H9 (cell line): Measurements from ENCODE around the gene IGSF9. TPM values are rescaled to one million over a fixed set of nuclear protein-coding genes. Genes with fewer than 3 reads are reported as not detected.

Experiments used
- DNase-seq: peaks from one replicate; pipeline ENCODE4 v3.0.0-alpha.2; 2017
- H2AFZ ChIP-seq: one replicate; pipeline ENCODE4 v1.6.1; 2013; ENCODE audit warnings: mild to moderate bottlenecking, low read length, control low read depth, moderate library complexity
- H2AK5ac ChIP-seq: 2 replicates; pipeline ENCODE4 v1.6.1; 2013; ENCODE audit warnings: low read length, control low read depth, mixed read lengths; ENCODE audit not compliant: insufficient read length
- H2BK120ac ChIP-seq: one replicate; pipeline ENCODE4 v1.6.1; 2013; ENCODE audit warnings: low read depth, mild to moderate bottlenecking, low read length, control low read depth, inconsistent platforms; ENCODE audit not compliant: poor library complexity, severe bottlenecking
- H2BK12ac ChIP-seq: 2 replicates; pipeline ENCODE4 v1.6.1; 2013; ENCODE audit warnings: low read length, control low read depth, mixed read lengths, low read depth; ENCODE audit not compliant: insufficient read length
- H2BK15ac ChIP-seq: 2 replicates; pipeline ENCODE4 v1.6.1; 2013; ENCODE audit warnings: low read depth, low read length, control low read depth
- H2BK20ac ChIP-seq: one replicate; pipeline ENCODE4 v1.6.1; 2013; ENCODE audit warnings: low read depth, mild to moderate bottlenecking, low read length, control low read depth, inconsistent platforms; ENCODE audit not compliant: poor library complexity, severe bottlenecking
- H2BK5ac ChIP-seq: 2 replicates; pipeline ENCODE4 v1.6.1; 2013; ENCODE audit warnings: low read length, control low read depth, mixed read lengths; ENCODE audit not compliant: insufficient read length
- H3K14ac ChIP-seq: 2 replicates; pipeline ENCODE4 v1.6.1; 2013; ENCODE audit warnings: low read length, control low read depth; ENCODE audit not compliant: insufficient read depth
- H3K18ac ChIP-seq: 2 replicates; pipeline ENCODE4 v1.6.1; 2013; ENCODE audit warnings: low read depth, mild to moderate bottlenecking, mixed read lengths, low read length, control low read depth; ENCODE audit not compliant: insufficient read length
- H3K23ac ChIP-seq: 2 replicates; pipeline ENCODE4 v1.6.1; 2013; ENCODE audit warnings: low read length, control low read depth, mixed read lengths, low read depth; ENCODE audit not compliant: insufficient read length
- H3K23me2 ChIP-seq: 2 replicates; pipeline ENCODE4 v1.6.1; 2013; ENCODE audit warnings: low read depth, mild to moderate bottlenecking, mixed read lengths, low read length, control low read depth; ENCODE audit not compliant: insufficient read length, poor library complexity, severe bottlenecking
- H3K27ac ChIP-seq: 2 replicates; pipeline ENCODE4 v1.5.1; 2013; ENCODE audit warnings: low read length, control low read depth, mixed read lengths, low read depth; ENCODE audit not compliant: insufficient read length
- H3K27me3 ChIP-seq: 2 replicates; pipeline ENCODE4 v1.6.1; 2013; ENCODE audit warnings: low read length, control low read depth, inconsistent platforms; ENCODE audit not compliant: insufficient read depth
- H3K4ac ChIP-seq: 2 replicates; pipeline ENCODE4 v1.6.1; 2013; ENCODE audit warnings: low read depth, mild to moderate bottlenecking, control low read depth, inconsistent platforms, low read length, moderate library complexity
- H3K4me1 ChIP-seq: 2 replicates; pipeline ENCODE4 v1.6.1; 2013; ENCODE audit warnings: low read length, control low read depth, inconsistent platforms; ENCODE audit not compliant: insufficient read depth
- H3K4me2 ChIP-seq: 2 replicates; pipeline ENCODE4 v1.6.1; 2013; ENCODE audit warnings: low read length, control low read depth, mixed read lengths; ENCODE audit not compliant: insufficient read length, insufficient read depth
- H3K56ac ChIP-seq: 2 replicates; pipeline ENCODE4 v1.6.1; 2013; ENCODE audit warnings: low read depth, mild to moderate bottlenecking, mixed read lengths, low read length, control low read depth; ENCODE audit not compliant: insufficient read length
- H3K79me1 ChIP-seq: 2 replicates; pipeline ENCODE4 v1.6.1; 2013; ENCODE audit warnings: low read depth, mild to moderate bottlenecking, moderate library complexity, low read length, control low read depth, inconsistent platforms; ENCODE audit not compliant: insufficient read depth, poor library complexity, severe bottlenecking
- H3K79me2 ChIP-seq: 2 replicates; pipeline ENCODE4 v1.6.1; 2013; ENCODE audit warnings: low read length, control low read depth, inconsistent platforms; ENCODE audit not compliant: insufficient read depth
- H3K9ac ChIP-seq: 2 replicates; pipeline ENCODE4 v1.6.1; 2013; ENCODE audit warnings: low read length, control low read depth, mixed read lengths; ENCODE audit not compliant: insufficient read length; ENCODE audit errors: extremely low read depth
- H3K9me3 ChIP-seq: one replicate; pipeline ENCODE4 v1.6.1; 2013; ENCODE audit warnings: low read depth, low read length, inconsistent platforms; ENCODE audit not compliant: control insufficient read depth
- H3T11ph ChIP-seq: one replicate; pipeline ENCODE4 v1.6.1; 2013; ENCODE audit warnings: mild to moderate bottlenecking, low read length, control low read depth, inconsistent platforms
- H4K20me1 ChIP-seq: one replicate; pipeline ENCODE4 v1.6.1; 2013; ENCODE audit not compliant: control insufficient read depth, insufficient read length, insufficient read depth
- H4K5ac ChIP-seq: 2 replicates; pipeline ENCODE4 v1.6.1; 2013; ENCODE audit warnings: low read depth, mild to moderate bottlenecking, mixed read lengths, low read length, control low read depth; ENCODE audit not compliant: insufficient read length
- H4K8ac ChIP-seq: replicated peaks from 2 replicates; pipeline ENCODE4 v1.6.1; 2013; ENCODE audit warnings: low read length, control low read depth, mixed read lengths, low read depth; ENCODE audit not compliant: insufficient read length
- H4K91ac ChIP-seq: 2 replicates; pipeline ENCODE4 v1.6.1; 2013; ENCODE audit warnings: low read depth, mild to moderate bottlenecking, moderate library complexity, mixed read lengths, low read length, control low read depth; ENCODE audit not compliant: insufficient read length
- H3K27ac Mint-ChIP-seq, 3 experiments: 2 replicates in 2 of 3; 3 replicates in 1 of 3; pipeline ENCODE4 v1.8.0; 2020 to 2021; ENCODE audit warnings: mixed read lengths in 3 of 3, mild to moderate bottlenecking in 1 of 3, moderate library complexity in 1 of 3
- H3K27me3 Mint-ChIP-seq: 2 replicates; pipeline ENCODE4 v1.8.0; 2021; ENCODE audit warnings: low read depth, mild to moderate bottlenecking, moderate library complexity, mixed read lengths
- H3K36me3 Mint-ChIP-seq, 3 experiments: 2 replicates in 2 of 3; 3 replicates in 1 of 3; pipeline ENCODE4 v1.8.0; 2020 to 2021; ENCODE audit warnings: low read depth in 3 of 3, mixed read lengths in 3 of 3; ENCODE audit not compliant: insufficient read depth in 1 of 3
- H3K4me1 Mint-ChIP-seq, 2 experiments: 2 replicates each; pipeline ENCODE4 v1.8.0; 2020; ENCODE audit warnings: mixed read lengths in 2 of 2
- H3K4me3 Mint-ChIP-seq, 2 experiments: 2 replicates in 1 of 2; 3 replicates in 1 of 2; pipeline ENCODE4 v1.8.0; 2020 to 2021; ENCODE audit warnings: mild to moderate bottlenecking in 2 of 2, mixed read lengths in 2 of 2, moderate library complexity in 1 of 2
- H3K9me3 Mint-ChIP-seq, 2 experiments: 2 replicates in 1 of 2; 3 replicates in 1 of 2; pipeline ENCODE4 v1.8.0; 2020; ENCODE audit warnings: mild to moderate bottlenecking in 2 of 2, mixed read lengths in 2 of 2, moderate library complexity in 1 of 2
- WGBS: extraction: QIAGEN DNeasy Blood & Tissue Kit; methylation state at CpG from one replicate; pipeline ENCODE4 v1.1.7; 2013; ENCODE audit warnings: missing lambda C conversion rate, low lambda C conversion rate, mixed read lengths; ENCODE audit not compliant: insufficient read length; ENCODE audit errors: extremely low coverage; 5-methylcytosine and 5-hydroxymethylcytosine counted together
- total RNA-seq: library from RNA; stranded (reverse); gene quantifications from 2 replicates; pipeline ENCODE4 v1.2.1, GENCODE V29; 2021
- TF ChIP-seq, protein P1 (sequence below): fragments of 200-600 bp; sonication (generic); conservative IDR thresholded peaks from 3 replicates; pipeline ENCODE4 v1.8.0; 2021; ENCODE audit warnings: antibody characterized with exemption, mild to moderate bottlenecking

The IGSF9 gene
- total RNA-seq, 1 experiment from 2014 or later = 11.3 TPM

DNA sequence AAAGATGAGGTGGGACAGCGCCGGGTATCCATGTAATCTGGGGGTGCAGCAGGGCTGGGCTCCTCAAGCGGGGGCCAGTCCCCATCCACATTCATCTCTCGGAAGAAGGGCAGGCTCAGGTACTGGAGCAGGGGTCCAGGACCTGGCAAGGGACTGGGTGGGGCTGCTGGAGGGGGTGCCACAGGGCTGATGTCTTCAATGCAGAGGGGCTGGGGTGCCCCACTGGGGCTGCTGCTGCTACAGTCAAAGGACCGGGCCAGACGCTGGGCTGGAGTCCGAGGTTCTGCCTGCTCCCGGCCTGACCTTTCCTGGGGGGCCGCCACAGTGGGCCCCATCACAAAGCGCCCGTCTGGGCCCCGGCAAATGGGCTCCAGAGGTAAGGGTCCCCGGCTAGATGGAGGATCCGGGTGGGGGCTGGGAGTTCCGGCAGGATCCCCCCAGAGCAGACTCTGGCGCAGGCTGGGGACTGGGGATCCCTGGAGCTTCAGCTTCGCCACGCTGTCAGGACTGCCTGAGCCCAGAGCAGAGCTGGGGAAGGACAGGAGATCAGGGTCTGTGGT, 16.8 kb downstream of the IGSF9 start:
- Histone ChIP-seq H3K27me3 (no peaks in the 10 kb centered on the region), H3K14ac (no peak overlapping the region), H2BK120ac (no peak overlapping the region), H4K5ac (no peak overlapping the region), H3K4me1 (no peaks in the 10 kb centered on the region; the same call in 1 of the 2 replicates), H3K79me1 (no peaks in the 10 kb centered on the region), H3K4ac (no peak overlapping the region), H3K56ac (no peak overlapping the region), H3K18ac (no peak overlapping the region), H3K9me3 (no peaks in the 10 kb centered on the region), H4K8ac (no peak overlapping the region), H3K27ac (no peak overlapping the region), H2AFZ (no peak overlapping the region), H2BK12ac (no peak overlapping the region), H2BK20ac (no peak overlapping the region), H2BK15ac (no peak overlapping the region), H3K23ac (no peak overlapping the region), H3K9ac (no peak overlapping the region), H3K79me2 (no peaks in the 10 kb centered on the region), H4K91ac (no peak overlapping the region), H2AK5ac (no peak overlapping the region), H3K4me2 (no peak overlapping the region), H3K23me2 (peaks cover 17% of the 10 kb centered on the region), H2BK5ac (no peak overlapping the region), H4K20me1 (no peaks in the 10 kb centered on the region), H3T11ph (no peak overlapping the region)
- no peak overlapping the region for H3K4me3 Mint-ChIP-seq
- peaks cover 20 to 21% of the 10 kb centered on the region in 2 experiments for H3K4me1 Mint-ChIP-seq
- WGBS = no CpG with 5 or more reads among the region's 18 CpGs
- DNase-seq = no peak
- H3K27me3 Mint-ChIP-seq = peaks cover 9% of the 10 kb centered on the region
- TF ChIP-seq, protein P1, sequence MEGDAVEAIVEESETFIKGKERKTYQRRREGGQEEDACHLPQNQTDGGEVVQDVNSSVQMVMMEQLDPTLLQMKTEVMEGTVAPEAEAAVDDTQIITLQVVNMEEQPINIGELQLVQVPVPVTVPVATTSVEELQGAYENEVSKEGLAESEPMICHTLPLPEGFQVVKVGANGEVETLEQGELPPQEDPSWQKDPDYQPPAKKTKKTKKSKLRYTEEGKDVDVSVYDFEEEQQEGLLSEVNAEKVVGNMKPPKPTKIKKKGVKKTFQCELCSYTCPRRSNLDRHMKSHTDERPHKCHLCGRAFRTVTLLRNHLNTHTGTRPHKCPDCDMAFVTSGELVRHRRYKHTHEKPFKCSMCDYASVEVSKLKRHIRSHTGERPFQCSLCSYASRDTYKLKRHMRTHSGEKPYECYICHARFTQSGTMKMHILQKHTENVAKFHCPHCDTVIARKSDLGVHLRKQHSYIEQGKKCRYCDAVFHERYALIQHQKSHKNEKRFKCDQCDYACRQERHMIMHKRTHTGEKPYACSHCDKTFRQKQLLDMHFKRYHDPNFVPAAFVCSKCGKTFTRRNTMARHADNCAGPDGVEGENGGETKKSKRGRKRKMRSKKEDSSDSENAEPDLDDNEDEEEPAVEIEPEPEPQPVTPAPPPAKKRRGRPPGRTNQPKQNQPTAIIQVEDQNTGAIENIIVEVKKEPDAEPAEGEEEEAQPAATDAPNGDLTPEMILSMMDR = no peak
- H3K9me3 Mint-ChIP-seq = no peaks in the 10 kb centered on the region; a peak in 1 of 5 replicates
- peaks cover 16 to 28% (median 25%) of the 10 kb centered on the region in 3 experiments for H3K36me3 Mint-ChIP-seq
- peak overlapping the region in 2 of 3 experiments; percentile 53 to 84; a peak in 1 of 7 replicates for H3K27ac Mint-ChIP-seq
